LHCN-M2 (cell line): ENCODE results near the gene SPEN. TPM values are rescaled to one million over a fixed set of nuclear protein-coding genes. Genes with fewer than 3 reads are reported as not detected.

Experiments
- DNase-seq: peaks from one replicate; pipeline ENCODE4 v3.0.0-alpha.2; 2012; ENCODE audit warnings: low read depth
- total RNA-seq: library from RNA; depleted of rRNA; stranded (reverse); fragments of >200 nt; gene quantifications from 2 replicates; pipeline ENCODE4 v1.2.3, GENCODE V29; 2014

SPEN gene
- total RNA-seq, 1 experiment from 2014 or later = 7.7 TPM

- no peak for DNase-seq
Observed at GRCh38 chr1:15935056-15935950, 87.8 kb downstream of the SPEN start.

GRCh38 chr1:15936025-15936424 lies 88.5 kb downstream of the SPEN start:
- no peak for DNase-seq

- no peak for DNase-seq
Observed at GRCh38 chr1:15937146-15937545, 89.6 kb downstream of the SPEN start.

GRCh38 chr1:15937706-15938168 lies 90.2 kb downstream of the SPEN start:
- peak; percentile 61 for DNase-seq

GRCh38 chr1:15938628-15939161 lies 91.2 kb downstream of the SPEN start:
- no peak for DNase-seq

- no peak for DNase-seq
Observed at GRCh38 chr1:15939181-15940109, 91.9 kb downstream of the SPEN start.

- no peak for DNase-seq
Observed at GRCh38 chr1:15940110-15941043, 92.9 kb downstream of the SPEN start.

- no peak for DNase-seq
Observed at GRCh38 chr1:15941044-15941840, 93.7 kb downstream of the SPEN start.

- DNase-seq = no peak
Observed at GRCh38 chr1:15941899-15942660, 94.6 kb downstream of the SPEN start.

GRCh38 chr1:15942661-15943327 lies 95.3 kb downstream of the SPEN start:
- DNase-seq = no peak

- no peak for DNase-seq
Observed at GRCh38 chr1:15943328-15943991, 96.0 kb downstream of the SPEN start.

GRCh38 chr1:15943992-15944307 lies 96.4 kb downstream of the SPEN start:
- no peak for DNase-seq

- DNase-seq = no peak
Observed at GRCh38 chr1:15944308-15945010, 97.0 kb downstream of the SPEN start.

- no peak for DNase-seq
Observed at GRCh38 chr1:15945011-15945831, 97.7 kb downstream of the SPEN start.

GRCh38 chr1:15945832-15946448 lies 98.4 kb downstream of the SPEN start:
- DNase-seq = no peak
